ENCODE results near the gene NELFE. TPM values are rescaled to one million over a fixed set of nuclear protein-coding genes. Genes with fewer than 3 reads are reported as not detected.

The NELFE gene
- polyA plus RNA-seq, 1 donor (not counting 4 experiments of a cell fraction or from before 2014, with no cell fraction given): 51.9 TPM

GRCh38 chr6:31961616-31962015 is 2.8 kb upstream of the NELFE start:
- no peak for DNase-seq (ENCODE audit: low read depth, low spot score)
- Histone ChIP-seq H3K9ac (ENCODE audit: control insufficient read depth, extremely low read depth, insufficient read depth, low read length) (no peak overlapping the region), H3K4me1 (ENCODE audit: control insufficient read depth, extremely low read depth, insufficient read depth, low read length) (peaks cover 15% of the 10 kb centered on the region), H3K79me2 (ENCODE audit: control insufficient read depth, insufficient read depth, low read length) (peaks cover 27% of the 10 kb centered on the region), H3K4me3 (ENCODE audit: control insufficient read depth in 2 of 3, extremely low read depth in 1 of 3, insufficient read depth in 2 of 3, low read depth in 1 of 3, low read length in 3 of 3) (no peak overlapping the region), H3K27ac (ENCODE audit: control insufficient read depth, insufficient read depth, low read length) (no peak overlapping the region), H3K27me3 (ENCODE audit: control insufficient read depth, extremely low read depth, insufficient read depth, low read length) (no peaks in the 10 kb centered on the region), H4K20me1 (ENCODE audit: control insufficient read depth, extremely low read depth, insufficient read depth, low read length) (no peaks in the 10 kb centered on the region), H3K9me3 (ENCODE audit: control insufficient read depth, low read depth, low read length) (no peaks in the 10 kb centered on the region), H3K9me1 (ENCODE audit: control insufficient read depth, extremely low read depth, insufficient read depth, low read length) (no peaks in the 10 kb centered on the region), H3K4me2 (ENCODE audit: control insufficient read depth, extremely low read depth, insufficient read depth, low read depth, low read length) (no peak overlapping the region), H2AFZ (ENCODE audit: control insufficient read depth, low read length) (no peak overlapping the region), H3K36me3 (ENCODE audit: control insufficient read depth in 2 of 2, extremely low read depth in 1 of 2, insufficient read depth in 2 of 2, low read length in 2 of 2) (peaks cover 34 to 38% of the 10 kb centered on the region in 2 experiments)
- no peak for FAIRE-seq
- dilution Hi-C loops (cut with MboI; ENCODE audit: extremely low pct_ligation_motif_present, low sequenced_read_pairs): no loop called here
- no peak for TF ChIP-seq EZH2 (IDR thresholded peaks at IDR 0.05; ENCODE audit: low read length)
- no peak for TF ChIP-seq CTCF (optimal IDR thresholded peaks at IDR 0.05 in 1 of 3, IDR thresholded peaks at IDR 0.05 in 1 of 3, conservative IDR thresholded peaks at IDR 0.05 in 1 of 3; ENCODE audit: extremely low read depth in 1 of 3, insufficient read depth in 2 of 3, low read length in 3 of 3)

GRCh38 chr6:31958412-31958740 is 395 bp downstream of the NELFE start:
- peak overlapping the region; percentile 92 for H3K9ac ChIP-seq (ENCODE audit: control insufficient read depth, extremely low read depth, insufficient read depth, low read length)
- peak overlapping the region; percentile 96 for H2AFZ ChIP-seq (ENCODE audit: control insufficient read depth, low read length)
- H3K9me3 ChIP-seq (ENCODE audit: control insufficient read depth, low read depth, low read length): no peaks in the 10 kb centered on the region
- peak overlapping the region; percentile 96 for H3K4me2 ChIP-seq (ENCODE audit: control insufficient read depth, extremely low read depth, insufficient read depth, low read depth, low read length)
- peaks cover 15% of the 10 kb centered on the region for H3K4me1 ChIP-seq (ENCODE audit: control insufficient read depth, extremely low read depth, insufficient read depth, low read length)
- FAIRE-seq (no peak), DNase-seq (ENCODE audit: low read depth, low spot score) (no peak)
- H3K79me2 ChIP-seq (ENCODE audit: control insufficient read depth, insufficient read depth, low read length): peaks cover 27% of the 10 kb centered on the region
- dilution Hi-C loops (cut with MboI; ENCODE audit: extremely low pct_ligation_motif_present, low sequenced_read_pairs): no loop called here
- H4K20me1 ChIP-seq (ENCODE audit: control insufficient read depth, extremely low read depth, insufficient read depth, low read length): no peaks in the 10 kb centered on the region
- TF ChIP-seq CTCF (optimal IDR thresholded peaks at IDR 0.05 in 1 of 3, IDR thresholded peaks at IDR 0.05 in 1 of 3, conservative IDR thresholded peaks at IDR 0.05 in 1 of 3; ENCODE audit: extremely low read depth in 1 of 3, insufficient read depth in 2 of 3, low read length in 3 of 3) (no peak), EZH2 (IDR thresholded peaks at IDR 0.05; ENCODE audit: low read length) (no peak)
- H3K27me3 ChIP-seq (ENCODE audit: control insufficient read depth, extremely low read depth, insufficient read depth, low read length): no peaks in the 10 kb centered on the region
- H3K4me3 ChIP-seq (ENCODE audit: control insufficient read depth in 2 of 3, extremely low read depth in 1 of 3, insufficient read depth in 2 of 3, low read depth in 1 of 3, low read length in 3 of 3): peak overlapping the region; percentile 90 to 99 (median 95)
- peaks cover 35 to 55% of the 10 kb centered on the region in 2 experiments for H3K36me3 ChIP-seq (ENCODE audit: control insufficient read depth in 2 of 2, extremely low read depth in 1 of 2, insufficient read depth in 2 of 2, low read length in 2 of 2)
- peak overlapping the region; percentile 80 for H3K27ac ChIP-seq (ENCODE audit: control insufficient read depth, insufficient read depth, low read length)
- H3K9me1 ChIP-seq (ENCODE audit: control insufficient read depth, extremely low read depth, insufficient read depth, low read length): no peaks in the 10 kb centered on the region

Measured in keratinocyte (primary cell).